Panc1 (cell line): Measurements from ENCODE around the gene RGPD3.

Experiments
- POLR2AphosphoS5 ChIP-seq: IDR thresholded peaks from 2 replicates; pipeline ENCODE4 v1.6.1; 2012; ENCODE audit warnings: mild to moderate bottlenecking, low read depth, low read length, moderate library complexity
- SIN3A ChIP-seq: IDR thresholded peaks from 2 replicates; pipeline ENCODE4 v1.6.1; 2012; ENCODE audit warnings: low read depth, mild to moderate bottlenecking, low read length, moderate library complexity, borderline replicate concordance; ENCODE audit not compliant: insufficient read depth
- TCF7L2 ChIP-seq: IDR thresholded peaks from 2 replicates; pipeline ENCODE4 v1.6.1; 2011; ENCODE audit warnings: mild to moderate bottlenecking, low read depth, low read length, inconsistent platforms
- TF ChIP-seq, protein P1 (sequence below): fragments of 450-650 bp; IDR thresholded peaks from 2 replicates; pipeline ENCODE4 v1.5.1; 2017; ENCODE audit warnings: mild to moderate bottlenecking
- TF ChIP-seq, protein P2 (sequence below), 2 experiments: IDR thresholded peaks; 2 replicates each; pipeline ENCODE4 v1.6.1; 2011 to 2012; ENCODE audit warnings: low read depth in 2 of 2, control low read depth in 1 of 2, low read length in 1 of 2, mild to moderate bottlenecking in 1 of 2, moderate library complexity in 1 of 2; ENCODE audit not compliant: insufficient read depth in 1 of 2

DNA sequence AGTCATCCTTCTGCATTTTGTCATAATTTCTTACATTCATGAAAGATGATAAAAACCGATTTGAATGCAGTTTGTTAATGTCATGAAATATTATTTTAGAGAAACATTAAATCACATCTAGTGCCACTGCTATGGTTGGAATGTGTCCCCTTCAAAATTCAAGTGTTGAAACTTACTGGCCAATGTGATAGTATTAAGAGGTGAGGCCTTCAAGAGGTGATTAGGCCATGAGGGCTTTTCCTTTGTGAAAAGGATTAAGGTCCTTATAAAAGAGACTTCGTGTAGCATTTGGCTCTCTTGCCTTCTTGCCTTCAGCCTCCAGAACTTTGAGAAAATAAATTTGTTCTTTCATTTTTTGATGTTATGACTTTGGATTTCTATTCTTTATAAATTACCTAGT lies 117.2 kb downstream of the RGPD3 start:
- TF ChIP-seq, protein P1, sequence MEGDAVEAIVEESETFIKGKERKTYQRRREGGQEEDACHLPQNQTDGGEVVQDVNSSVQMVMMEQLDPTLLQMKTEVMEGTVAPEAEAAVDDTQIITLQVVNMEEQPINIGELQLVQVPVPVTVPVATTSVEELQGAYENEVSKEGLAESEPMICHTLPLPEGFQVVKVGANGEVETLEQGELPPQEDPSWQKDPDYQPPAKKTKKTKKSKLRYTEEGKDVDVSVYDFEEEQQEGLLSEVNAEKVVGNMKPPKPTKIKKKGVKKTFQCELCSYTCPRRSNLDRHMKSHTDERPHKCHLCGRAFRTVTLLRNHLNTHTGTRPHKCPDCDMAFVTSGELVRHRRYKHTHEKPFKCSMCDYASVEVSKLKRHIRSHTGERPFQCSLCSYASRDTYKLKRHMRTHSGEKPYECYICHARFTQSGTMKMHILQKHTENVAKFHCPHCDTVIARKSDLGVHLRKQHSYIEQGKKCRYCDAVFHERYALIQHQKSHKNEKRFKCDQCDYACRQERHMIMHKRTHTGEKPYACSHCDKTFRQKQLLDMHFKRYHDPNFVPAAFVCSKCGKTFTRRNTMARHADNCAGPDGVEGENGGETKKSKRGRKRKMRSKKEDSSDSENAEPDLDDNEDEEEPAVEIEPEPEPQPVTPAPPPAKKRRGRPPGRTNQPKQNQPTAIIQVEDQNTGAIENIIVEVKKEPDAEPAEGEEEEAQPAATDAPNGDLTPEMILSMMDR, result no peak
- TF ChIP-seq POLR2AphosphoS5 (no peak), TCF7L2 (no peak), SIN3A (no peak)
- TF ChIP-seq, protein P2, sequence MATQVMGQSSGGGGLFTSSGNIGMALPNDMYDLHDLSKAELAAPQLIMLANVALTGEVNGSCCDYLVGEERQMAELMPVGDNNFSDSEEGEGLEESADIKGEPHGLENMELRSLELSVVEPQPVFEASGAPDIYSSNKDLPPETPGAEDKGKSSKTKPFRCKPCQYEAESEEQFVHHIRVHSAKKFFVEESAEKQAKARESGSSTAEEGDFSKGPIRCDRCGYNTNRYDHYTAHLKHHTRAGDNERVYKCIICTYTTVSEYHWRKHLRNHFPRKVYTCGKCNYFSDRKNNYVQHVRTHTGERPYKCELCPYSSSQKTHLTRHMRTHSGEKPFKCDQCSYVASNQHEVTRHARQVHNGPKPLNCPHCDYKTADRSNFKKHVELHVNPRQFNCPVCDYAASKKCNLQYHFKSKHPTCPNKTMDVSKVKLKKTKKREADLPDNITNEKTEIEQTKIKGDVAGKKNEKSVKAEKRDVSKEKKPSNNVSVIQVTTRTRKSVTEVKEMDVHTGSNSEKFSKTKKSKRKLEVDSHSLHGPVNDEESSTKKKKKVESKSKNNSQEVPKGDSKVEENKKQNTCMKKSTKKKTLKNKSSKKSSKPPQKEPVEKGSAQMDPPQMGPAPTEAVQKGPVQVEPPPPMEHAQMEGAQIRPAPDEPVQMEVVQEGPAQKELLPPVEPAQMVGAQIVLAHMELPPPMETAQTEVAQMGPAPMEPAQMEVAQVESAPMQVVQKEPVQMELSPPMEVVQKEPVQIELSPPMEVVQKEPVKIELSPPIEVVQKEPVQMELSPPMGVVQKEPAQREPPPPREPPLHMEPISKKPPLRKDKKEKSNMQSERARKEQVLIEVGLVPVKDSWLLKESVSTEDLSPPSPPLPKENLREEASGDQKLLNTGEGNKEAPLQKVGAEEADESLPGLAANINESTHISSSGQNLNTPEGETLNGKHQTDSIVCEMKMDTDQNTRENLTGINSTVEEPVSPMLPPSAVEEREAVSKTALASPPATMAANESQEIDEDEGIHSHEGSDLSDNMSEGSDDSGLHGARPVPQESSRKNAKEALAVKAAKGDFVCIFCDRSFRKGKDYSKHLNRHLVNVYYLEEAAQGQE (IDR thresholded peaks at IDR 0.05; ENCODE audit: insufficient read depth in 1 of 2, low read depth in 2 of 2, low read length in 1 of 2), result no peak
